B cell (primary cell): ENCODE results near the gene NAV2. TPM values are rescaled to one million over a fixed set of nuclear protein-coding genes. Genes with fewer than 3 reads are reported as not detected.

Experiments used
- ATAC-seq: fragments of 200-7000 bp; cut with Tn5 transposase; one replicate; pipeline ENCODE4 v1.10.0; 2021; ENCODE audit warnings: low read depth, mild to moderate bottlenecking, moderate number of reproducible peaks, moderate library complexity
- CTCF ChIA-PET: fragments of 350-600 bp; sonication (Branson Sonifier 250); formaldehyde crosslinking; loops from one replicate; lab custom pipeline; 2021; ENCODE audit warnings: antibody characterized with exemption, inconsistent platforms; lab: Charles Lee
- POLR2A ChIA-PET: fragments of 350-600 bp; sonication (Branson Sonifier 250); formaldehyde crosslinking; loops from one replicate; lab custom pipeline; 2021; ENCODE audit warnings: antibody characterized with exemption; lab: Charles Lee
- DNase-seq: peaks from one replicate; pipeline ENCODE4 v3.0.0; 2013
- H2AFZ ChIP-seq: 2 replicates; pipeline ENCODE4 v1.6.1; 2012; ENCODE audit warnings: mild to moderate bottlenecking, low read depth, low read length; ENCODE audit not compliant: insufficient read depth, poor library complexity, severe bottlenecking
- H3K27ac ChIP-seq, 2 donors: 1 replicate in 1 of 2; 2 replicates in 1 of 2; pipeline ENCODE4 v1.5.1; 2012 to 2013; ENCODE audit warnings: low read length in 2 of 2, mild to moderate bottlenecking in 2 of 2, moderate library complexity in 1 of 2
- H3K27me3 ChIP-seq, 4 experiments: fragments of 200-600 bp in 1 of 4; sonication (generic) in 1 of 4; replicated peaks in 1 of 4; 1 replicate in 2 of 4; 2 replicates in 2 of 4; pipeline versions ENCODE4 v1.6.1 to v1.7.0; 2013 to 2016; ENCODE audit warnings: low read length in 3 of 4, mild to moderate bottlenecking in 2 of 4, mixed read lengths in 1 of 4, moderate library complexity in 1 of 4; ENCODE audit not compliant: insufficient read depth in 4 of 4, control insufficient read depth in 3 of 4; ENCODE audit errors: control extremely low read depth in 1 of 4
- H3K36me3 ChIP-seq, 2 experiments: replicated peaks in 1 of 2; 1 replicate in 1 of 2; 2 replicates in 1 of 2; pipeline versions ENCODE4 v1.6.1 to v1.7.1; 2013; ENCODE audit warnings: low read length in 1 of 2; ENCODE audit not compliant: insufficient read depth in 2 of 2, control insufficient read depth in 1 of 2; ENCODE audit errors: control extremely low read depth in 1 of 2, extremely low read depth in 1 of 2
- H3K4me1 ChIP-seq, 2 donors: fragments of 200-600 bp in 1 of 2; sonication (generic) in 1 of 2; 1 replicate in 1 of 2; 2 replicates in 1 of 2; pipeline versions ENCODE4 v1.5.1 to v1.6.1; 2013 to 2017; ENCODE audit warnings: low read length in 2 of 2; ENCODE audit not compliant: control insufficient read depth in 2 of 2, insufficient read depth in 2 of 2
- H3K4me2 ChIP-seq: replicated peaks from 2 replicates; pipeline ENCODE3; 2012; ENCODE audit warnings: mild to moderate bottlenecking, low read depth, low read length; ENCODE audit not compliant: poor library complexity, severe bottlenecking
- H3K4me3 ChIP-seq, 5 experiments: fragments of 200-600 bp in 1 of 5; sonication (generic) in 1 of 5; 1 replicate in 3 of 5; 2 replicates in 2 of 5; pipeline versions ENCODE4 v1.5.1 to v1.7.0; 2011 to 2016; ENCODE audit warnings: low read length in 4 of 5, mild to moderate bottlenecking in 4 of 5, low read depth in 2 of 5, control low read depth in 1 of 5, moderate library complexity in 1 of 5; ENCODE audit not compliant: insufficient read depth in 1 of 5; ENCODE audit errors: control extremely low read depth in 1 of 5, extremely low read depth in 1 of 5
- H3K79me2 ChIP-seq: fragments of 200-600 bp; sonication (generic); one replicate; pipeline ENCODE4 v1.6.0; 2016; ENCODE audit warnings: low read length; ENCODE audit not compliant: control insufficient read depth, insufficient read depth
- H3K9ac ChIP-seq: fragments of 200-600 bp; sonication (generic); 2 replicates; pipeline ENCODE4 v1.6.1; 2017; ENCODE audit warnings: mild to moderate bottlenecking, low read length, moderate library complexity
- H3K9me3 ChIP-seq, 3 donors: one replicate each; pipeline versions ENCODE4 v1.6.1 to v1.7.1; 2013; ENCODE audit warnings: low read length in 2 of 3; ENCODE audit not compliant: control insufficient read depth in 2 of 3, insufficient read depth in 1 of 3; ENCODE audit errors: control extremely low read depth in 1 of 3
- H4K20me1 ChIP-seq: 2 replicates; pipeline ENCODE4 v1.6.0; 2012; ENCODE audit warnings: mild to moderate bottlenecking, low read length; ENCODE audit not compliant: insufficient read depth, control insufficient read depth, poor library complexity, severe bottlenecking
- H3K27ac Mint-ChIP-seq: one replicate; pipeline ENCODE4 v1.8.0; 2021; ENCODE audit warnings: mixed read lengths
- H3K27me3 Mint-ChIP-seq: one replicate; pipeline ENCODE4 v1.8.0; 2021; ENCODE audit warnings: mixed read lengths
- H3K4me1 Mint-ChIP-seq: one replicate; pipeline ENCODE4 v1.8.0; 2021; ENCODE audit warnings: mixed read lengths
- H3K4me3 Mint-ChIP-seq: one replicate; pipeline ENCODE4 v1.8.0; 2021; ENCODE audit warnings: mixed read lengths
- H3K9me3 Mint-ChIP-seq: one replicate; pipeline ENCODE4 v1.8.0; 2022; ENCODE audit warnings: mixed read lengths; ENCODE audit not compliant: insufficient read depth
- CTCF ChIP-seq: fragments of 200-600 bp; IDR thresholded peaks from one replicate; pipeline ENCODE4 v1.8.0; 2022; ENCODE audit warnings: antibody characterized with exemption, mild to moderate bottlenecking
- EZH2 ChIP-seq: IDR thresholded peaks from 2 replicates; pipeline ENCODE4 v1.6.1; 2012; ENCODE audit warnings: borderline replicate concordance, low read depth, mild to moderate bottlenecking, moderate library complexity, low read length; ENCODE audit not compliant: insufficient read depth, poor library complexity, severe bottlenecking
- WGBS: methylation state at CpG from one replicate; pipeline ENCODE4 v1.1.5; 2013; ENCODE audit warnings: missing lambda C conversion rate; ENCODE audit not compliant: insufficient coverage; 5-methylcytosine and 5-hydroxymethylcytosine counted together
- intact Hi-C: fragments of 100-400 bp; cut with micrococcal nuclease; formaldehyde crosslinking; loops from one replicate; pipeline ENCODE4 v1.10.0; 2022
- polyA plus RNA-seq: library from polyadenylated mRNA; depleted of rRNA; stranded (reverse); fragments of >200 nt; gene quantifications from 2 replicates; pipeline ENCODE4 v1.2.3, GENCODE V29; 2012
- total RNA-seq, 2 donors: library from RNA; stranded (reverse); fragments of 120-200 nt in 1 of 2; gene quantifications; 1 replicate in 1 of 2; 2 replicates in 1 of 2; pipeline versions ENCODE4 v1.2.3 to v1.2.4, GENCODE V29; 2013 to 2022

NAV2 gene
- total and polyA plus RNA-seq, 2 donors (not counting 1 experiment from before 2014, with no cell fraction given): 0.82 to 22.2 TPM

- WGBS: no CpG with 5 or more reads among the region's 1 CpG
- no peaks in the 10 kb centered on the region for H3K79me2 ChIP-seq
- CTCF ChIA-PET: interaction anchor here (1.6 kb wide), 1 partner anchor 41 kb away, joined by 4 read pairs; no protein-coding TSS in a partner anchor
These were observed 267.8 kb downstream of the NAV2 start for GRCh38 chr11:19980388-19980787.

More at GRCh38 chr11:19980388-19980787, 267.8 kb downstream of the NAV2 start:
- ATAC-seq (no peak), DNase-seq (no peak)
- peaks cover 0 to 19% (median 12%) of the 10 kb centered on the region in 4 experiments for H3K27me3 ChIP-seq
- no peaks in the 10 kb centered on the region for H3K9me3 ChIP-seq
- H4K20me1 ChIP-seq: no peaks in the 10 kb centered on the region
- no peak overlapping the region for H3K4me3 ChIP-seq
- no peak overlapping the region for H2AFZ ChIP-seq
- Mint-ChIP-seq H3K4me3 (no peak overlapping the region), H3K27me3 (peaks cover 53% of the 10 kb centered on the region), H3K4me1 (peaks cover 29% of the 10 kb centered on the region), H3K9me3 (no peaks in the 10 kb centered on the region), H3K27ac (no peak overlapping the region)
- H3K4me1 ChIP-seq: peaks cover 24 to 27% of the 10 kb centered on the region in 2 donors
- no peak overlapping the region for H3K9ac ChIP-seq
- no peak overlapping the region for H3K27ac ChIP-seq
- no peak for TF ChIP-seq CTCF
- no peak for TF ChIP-seq EZH2
- no peaks in the 10 kb centered on the region for H3K36me3 ChIP-seq
- POLR2A ChIA-PET: no interaction called here
- H3K4me2 ChIP-seq: no peak overlapping the region
- intact Hi-C loops: no loop called here
